Keratinocyte (primary cell): ENCODE results near the gene CRK. TPM values are rescaled to one million over a fixed set of nuclear protein-coding genes. Genes with fewer than 3 reads are reported as not detected.
"Not testable (repeated sequence)": the region's sequence is repeated elsewhere in the genome, so short reads cannot be mapped to it uniquely, and the experiment has no call there.

Experiments used
- DNase-seq: peaks from one replicate; pipeline ENCODE4 v3.0.0-alpha.2; 2011; ENCODE audit warnings: low read depth, missing footprints, low spot score
- FAIRE-seq: peaks from 2 replicates; lab custom pipeline; 2011; peaks lifted over from hg19 to GRCh38; lab: Jason Lieb, UNC
- H2AFZ ChIP-seq: 2 replicates; pipeline ENCODE4 v1.6.0; 2012; ENCODE audit warnings: low read length, control low read depth, inconsistent platforms; ENCODE audit not compliant: control insufficient read depth
- H3K27ac ChIP-seq: 2 replicates; pipeline ENCODE4 v1.5.1; 2011; ENCODE audit warnings: low read length; ENCODE audit not compliant: control insufficient read depth, insufficient read depth
- H3K27me3 ChIP-seq: 3 replicates; pipeline ENCODE4 v1.6.0; 2011; ENCODE audit warnings: low read length; ENCODE audit not compliant: control insufficient read depth, insufficient read depth; ENCODE audit errors: extremely low read depth
- H3K36me3 ChIP-seq, 2 experiments: 2 replicates in 1 of 2; 3 replicates in 1 of 2; pipeline ENCODE4 v1.5.1; 2011; ENCODE audit warnings: low read length in 2 of 2, mild to moderate bottlenecking in 1 of 2; ENCODE audit not compliant: control insufficient read depth in 2 of 2, insufficient read depth in 2 of 2; ENCODE audit errors: extremely low read depth in 1 of 2
- H3K4me1 ChIP-seq: 3 replicates; pipeline ENCODE4 v1.5.1; 2011; ENCODE audit warnings: low read length; ENCODE audit not compliant: control insufficient read depth, insufficient read depth; ENCODE audit errors: extremely low read depth
- H3K4me2 ChIP-seq: 3 replicates; pipeline ENCODE4 v1.6.0; 2011; ENCODE audit warnings: low read depth, low read length; ENCODE audit not compliant: control insufficient read depth, insufficient read depth; ENCODE audit errors: extremely low read depth
- H3K4me3 ChIP-seq, 3 experiments: fragments of 200-600 bp in 1 of 3; sonication (generic) in 1 of 3; 2 replicates in 2 of 3; 3 replicates in 1 of 3; pipeline ENCODE4 v1.5.1; 2011 to 2016; ENCODE audit warnings: low read length in 3 of 3, mild to moderate bottlenecking in 3 of 3, control low read depth in 2 of 3, inconsistent platforms in 1 of 3, low read depth in 1 of 3, mixed read lengths in 1 of 3, mixed run types in 1 of 3, moderate library complexity in 1 of 3; ENCODE audit not compliant: control insufficient read depth in 2 of 3, insufficient read depth in 2 of 3; ENCODE audit errors: extremely low read depth in 1 of 3
- H3K79me2 ChIP-seq: 2 replicates; pipeline ENCODE4 v1.6.0; 2012; ENCODE audit warnings: low read length; ENCODE audit not compliant: control insufficient read depth, insufficient read depth
- H3K9ac ChIP-seq: 3 replicates; pipeline ENCODE4 v1.6.0; 2011; ENCODE audit warnings: low read length; ENCODE audit not compliant: control insufficient read depth, insufficient read depth; ENCODE audit errors: extremely low read depth
- H3K9me1 ChIP-seq: 3 replicates; pipeline ENCODE4 v1.6.0; 2011; ENCODE audit warnings: low read length; ENCODE audit not compliant: control insufficient read depth, insufficient read depth; ENCODE audit errors: extremely low read depth
- H3K9me3 ChIP-seq: 2 replicates; pipeline ENCODE4 v1.5.1; 2012; ENCODE audit warnings: low read depth, low read length; ENCODE audit not compliant: control insufficient read depth
- H4K20me1 ChIP-seq: 3 replicates; pipeline ENCODE4 v1.6.0; 2011; ENCODE audit warnings: low read length; ENCODE audit not compliant: control insufficient read depth, insufficient read depth; ENCODE audit errors: extremely low read depth
- CTCF ChIP-seq, 3 experiments: IDR thresholded peaks in 1 of 3; conservative IDR thresholded peaks in 1 of 3; optimal IDR thresholded peaks in 1 of 3; 2 replicates in 2 of 3; 3 replicates in 1 of 3; pipeline versions ENCODE3 to v1.5.1; 2011; ENCODE audit warnings: low read length in 3 of 3, mild to moderate bottlenecking in 3 of 3, moderate library complexity in 2 of 3, control low read depth in 1 of 3, inconsistent platforms in 1 of 3; ENCODE audit not compliant: insufficient read depth in 2 of 3; ENCODE audit errors: extremely low read depth in 1 of 3
- EZH2 ChIP-seq: IDR thresholded peaks from one replicate; pipeline ENCODE4 v1.6.1; 2012; ENCODE audit warnings: inconsistent platforms, mild to moderate bottlenecking, low read length, moderate library complexity
- dilution Hi-C: fragments of 300-500 bp; cut with MboI; formaldehyde crosslinking; loops from one replicate; pipeline ENCODE4 v1.7.0; 2020; ENCODE audit warnings: low sequenced_read_pairs; ENCODE audit not compliant: extremely low pct_ligation_motif_present
- polyA plus RNA-seq, 5 experiments: library from polyadenylated mRNA; depleted of rRNA in 3 of 5; stranded (reverse) in 3 of 5; stranded (forward) in 1 of 5; unstranded in 1 of 5; fragments of >200 nt; gene quantifications; 1 replicate in 1 of 5; 2 replicates in 3 of 5; 3 replicates in 1 of 5; pipeline versions ENCODE4 v1.2.1 to v1.2.3, GENCODE V29; 2011 to 2012; ENCODE audit warnings: missing spikeins in 2 of 5, low read depth in 1 of 5, low replicate concordance in 1 of 5

The CRK gene
- polyA plus RNA-seq, 1 donor (not counting 4 experiments of a cell fraction or from before 2014, with no cell fraction given) = 127 TPM

- Histone ChIP-seq H3K4me2 (no peak overlapping the region), H3K4me1 (peaks cover 16% of the 10 kb centered on the region), H2AFZ (no peak overlapping the region), H3K79me2 (peaks cover 100% of the 10 kb centered on the region), H3K4me3 (no peak overlapping the region), H3K27me3 (no peaks in the 10 kb centered on the region), H3K9ac (no peak overlapping the region), H3K36me3 (peaks cover 2 to 17% of the 10 kb centered on the region in 2 experiments), H3K27ac (no peak overlapping the region), H3K9me1 (peaks cover 4% of the 10 kb centered on the region), H3K9me3 (no peaks in the 10 kb centered on the region), H4K20me1 (peaks cover 89% of the 10 kb centered on the region)
- TF ChIP-seq EZH2 = no peak
- TF ChIP-seq CTCF (optimal IDR thresholded peaks at IDR 0.05 in 1 of 3, IDR thresholded peaks at IDR 0.05 in 1 of 3, conservative IDR thresholded peaks at IDR 0.05 in 1 of 3; ENCODE audit: extremely low read depth in 1 of 3, insufficient read depth in 2 of 3, low read length in 3 of 3) = no peak
- dilution Hi-C loops = no loop called here
- DNase-seq (no peak), FAIRE-seq (no peak)
Observed at GRCh38 chr17:1391577-1391976, 64.5 kb downstream of the CRK start.

GRCh38 chr17:1390432-1391367 is 65.3 kb downstream of the CRK start:
- H4K20me1 ChIP-seq = peaks cover 92% of the 10 kb centered on the region
- H3K4me2 ChIP-seq = peak overlapping the region; percentile 17
- TF ChIP-seq EZH2 = no peak
- TF ChIP-seq CTCF (optimal IDR thresholded peaks at IDR 0.05 in 1 of 3, IDR thresholded peaks at IDR 0.05 in 1 of 3, conservative IDR thresholded peaks at IDR 0.05 in 1 of 3; ENCODE audit: extremely low read depth in 1 of 3, insufficient read depth in 2 of 3, low read length in 3 of 3) = no peak
- H3K79me2 ChIP-seq = peaks cover 100% of the 10 kb centered on the region
- H2AFZ ChIP-seq = no peak overlapping the region
- H3K27ac ChIP-seq = peak overlapping the region; percentile 46
- peaks cover 19% of the 10 kb centered on the region for H3K4me1 ChIP-seq
- peak; percentile 26 for FAIRE-seq
- H3K9ac ChIP-seq = no peak overlapping the region
- peaks cover 0 to 12% of the 10 kb centered on the region in 2 experiments for H3K36me3 ChIP-seq
- H3K9me1 ChIP-seq = peaks cover 6% of the 10 kb centered on the region
- DNase-seq = no peak
- dilution Hi-C loops = no loop called here
- no peaks in the 10 kb centered on the region for H3K27me3 ChIP-seq
- no peak overlapping the region for H3K4me3 ChIP-seq
- H3K9me3 ChIP-seq = no peaks in the 10 kb centered on the region

GRCh38 chr17:1387490-1388227 is 68.4 kb downstream of the CRK start:
- H3K4me3 ChIP-seq, H3K4me2 ChIP-seq, H3K27me3 ChIP-seq, H3K9me3 ChIP-seq, H3K9ac ChIP-seq, H2AFZ ChIP-seq, H3K27ac ChIP-seq, H3K36me3 ChIP-seq, dilution Hi-C loops, H3K9me1 ChIP-seq, FAIRE-seq, DNase-seq: not testable (repeated sequence)
- peaks cover 100% of the 10 kb centered on the region for H3K79me2 ChIP-seq
- peaks cover 21% of the 10 kb centered on the region for H3K4me1 ChIP-seq
- H4K20me1 ChIP-seq = peaks cover 92% of the 10 kb centered on the region
